Tibial artery (tissue), 4 donors: ENCODE measurements around the gene EPN2.

Experiments used
- DNase-seq, 2 donors: peaks; one replicate each; pipeline ENCODE4 v3.0.0-alpha.2; 2019
- H3K27ac ChIP-seq, 2 donors: fragments of 200-600 bp; sonication (generic) in 1 of 2; 1 replicate in 1 of 2; 2 replicates in 1 of 2; pipeline ENCODE4 v1.5.1; 2018 to 2019; ENCODE audit warnings: mild to moderate bottlenecking in 1 of 2
- H3K27me3 ChIP-seq, 2 donors: fragments of 200-600 bp; sonication (generic) in 1 of 2; one replicate each; pipeline versions ENCODE4 v1.5.1 to v1.6.0; 2016 to 2019
- H3K36me3 ChIP-seq, 3 donors: fragments of 200-600 bp; sonication (generic) in 2 of 3; one replicate each; pipeline ENCODE4 v1.5.1; 2016 to 2019; ENCODE audit warnings: mild to moderate bottlenecking in 2 of 3
- H3K4me1 ChIP-seq, 4 donors: fragments of 200-600 bp; sonication (generic) in 2 of 4; 1 replicate in 3 of 4; 2 replicates in 1 of 4; pipeline ENCODE4 v1.5.1; 2016 to 2019
- H3K4me3 ChIP-seq, 2 donors: fragments of 200-600 bp; sonication (generic) in 1 of 2; 1 replicate in 1 of 2; 2 replicates in 1 of 2; pipeline ENCODE4 v1.5.1; 2018 to 2019; ENCODE audit warnings: mild to moderate bottlenecking in 2 of 2
- H3K9me3 ChIP-seq, 3 donors: fragments of 200-600 bp; sonication (generic) in 1 of 3; one replicate each; pipeline ENCODE4 v1.5.1; 2016 to 2019
- CTCF ChIP-seq, 2 experiments: fragments of 200-600 bp in 1 of 2; fragments of 450-650 bp in 1 of 2; IDR thresholded peaks; one replicate each; pipeline ENCODE4 v1.5.1; 2017 to 2019; ENCODE audit warnings: antibody characterized with exemption in 2 of 2, mild to moderate bottlenecking in 1 of 2, moderate library complexity in 1 of 2
- intact Hi-C: fragments of 100-400 bp; cut with DNase I; formaldehyde crosslinking; loops from one replicate; pipeline ENCODE4 v1.15.0; 2023; ENCODE audit warnings: low total_unique reads

The EPN2 gene

GRCh38 chr17:19332371-19333131, 95.4 kb downstream of the EPN2 start:
- peaks cover 0 to 70% (median 26%) of the 10 kb centered on the region in 3 donors for H3K36me3 ChIP-seq
- no peak overlapping the region for H3K4me3 ChIP-seq
- H3K4me1 ChIP-seq = peaks cover 0 to 9% (median 4%) of the 10 kb centered on the region in 4 donors
- no peaks in the 10 kb centered on the region for H3K27me3 ChIP-seq
- intact Hi-C loops = no loop called here
- H3K9me3 ChIP-seq = no peaks in the 10 kb centered on the region
- no peak for DNase-seq
- no peak for TF ChIP-seq CTCF (IDR thresholded peaks at IDR 0.05)
- H3K27ac ChIP-seq = no peak overlapping the region

GRCh38 chr17:19333132-19333440, 95.9 kb downstream of the EPN2 start:
- Histone ChIP-seq H3K27me3 (no peaks in the 10 kb centered on the region), H3K27ac (no peak overlapping the region), H3K36me3 (peaks cover 0 to 68% (median 26%) of the 10 kb centered on the region in 3 donors)

DNA sequence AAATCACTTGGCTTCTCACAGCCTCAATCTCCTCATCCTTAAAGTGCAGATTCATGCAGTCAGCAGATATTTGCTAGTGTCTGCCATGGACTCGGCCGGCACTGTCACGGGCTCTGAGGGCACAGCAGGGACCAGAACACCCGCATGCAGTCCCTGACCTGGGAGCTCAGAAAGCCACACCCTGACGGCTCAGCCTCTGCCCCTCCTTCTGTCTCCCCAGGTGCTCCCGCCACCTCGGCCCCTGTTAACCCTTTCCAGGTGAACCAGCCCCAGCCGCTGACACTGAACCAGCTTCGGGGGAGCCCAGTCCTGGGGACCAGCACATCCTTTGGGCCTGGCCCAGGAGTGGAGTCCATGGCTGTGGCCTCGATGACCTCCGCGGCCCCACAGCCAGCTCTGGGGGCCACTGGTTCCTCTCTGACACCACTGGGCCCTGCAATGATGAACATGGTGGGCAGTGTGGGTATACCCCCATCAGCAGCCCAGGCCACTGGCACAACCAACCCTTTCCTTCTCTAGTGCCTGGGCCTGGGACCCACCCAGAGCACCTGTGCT, 96.6 kb downstream of the EPN2 start:
- intact Hi-C loops = no loop called here
- Histone ChIP-seq H3K36me3 (peaks cover 0 to 60% (median 22%) of the 10 kb centered on the region in 3 donors), H3K9me3 (no peaks in the 10 kb centered on the region), H3K4me3 (no peak overlapping the region), H3K4me1 (peaks cover 0 to 14% (median 7%) of the 10 kb centered on the region in 4 donors), H3K27me3 (no peaks in the 10 kb centered on the region), H3K27ac (no peak overlapping the region)
- TF ChIP-seq CTCF (IDR thresholded peaks at IDR 0.05) = no peak
- DNase-seq = no peak

More at GRCh38 chr17:19333132-19333440, 95.9 kb downstream of the EPN2 start:
- no peak overlapping the region for H3K4me3 ChIP-seq
- H3K9me3 ChIP-seq = no peaks in the 10 kb centered on the region
- intact Hi-C loops = no loop called here
- TF ChIP-seq CTCF (IDR thresholded peaks at IDR 0.05) = no peak
- peaks cover 0 to 14% (median 7%) of the 10 kb centered on the region in 4 donors for H3K4me1 ChIP-seq
- DNase-seq = no peak

DNA sequence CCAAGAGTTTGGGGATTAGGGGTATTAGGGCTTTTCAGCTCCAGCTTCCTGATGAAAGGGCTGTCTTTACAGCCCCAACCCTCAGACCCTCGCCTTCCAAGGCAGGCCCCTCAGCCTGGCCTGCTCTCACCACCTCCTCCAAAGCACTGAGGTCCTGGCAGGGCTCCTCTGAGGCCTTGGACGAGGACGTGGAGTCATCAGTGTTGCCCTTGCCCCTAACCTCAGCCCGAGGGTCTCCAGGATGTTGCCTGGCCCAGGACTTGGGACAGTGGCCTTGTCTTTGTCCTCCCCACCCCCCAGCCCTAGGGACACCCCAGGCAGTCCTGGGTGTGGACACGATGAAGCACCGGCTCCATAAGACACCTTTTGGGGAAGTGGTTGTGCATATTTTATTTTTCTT, 97.2 kb downstream of the EPN2 start:
- no peaks in the 10 kb centered on the region for H3K9me3 ChIP-seq
- H3K27me3 ChIP-seq = no peaks in the 10 kb centered on the region
- DNase-seq = no peak
- H3K36me3 ChIP-seq = peaks cover 0 to 55% (median 20%) of the 10 kb centered on the region in 3 donors
- peaks cover 0 to 14% (median 7%) of the 10 kb centered on the region in 4 donors for H3K4me1 ChIP-seq
- intact Hi-C loops = no loop called here
- TF ChIP-seq CTCF (IDR thresholded peaks at IDR 0.05) = no peak
- H3K27ac ChIP-seq = no peak overlapping the region
- no peak overlapping the region for H3K4me3 ChIP-seq

GRCh38 chr17:19335951-19336631, 98.9 kb downstream of the EPN2 start:
- peaks cover 0 to 42% (median 20%) of the 10 kb centered on the region in 3 donors for H3K36me3 ChIP-seq
- no peak overlapping the region for H3K4me3 ChIP-seq
- H3K27ac ChIP-seq = no peak overlapping the region
- no peaks in the 10 kb centered on the region for H3K27me3 ChIP-seq
- H3K9me3 ChIP-seq = no peaks in the 10 kb centered on the region
- intact Hi-C loops = no loop called here
- peaks cover 0 to 14% (median 7%) of the 10 kb centered on the region in 4 donors for H3K4me1 ChIP-seq
- no peak for DNase-seq
- no peak for TF ChIP-seq CTCF (IDR thresholded peaks at IDR 0.05)
